ENCODE measurements around the gene GRK1.

The GRK1 gene

DNA sequence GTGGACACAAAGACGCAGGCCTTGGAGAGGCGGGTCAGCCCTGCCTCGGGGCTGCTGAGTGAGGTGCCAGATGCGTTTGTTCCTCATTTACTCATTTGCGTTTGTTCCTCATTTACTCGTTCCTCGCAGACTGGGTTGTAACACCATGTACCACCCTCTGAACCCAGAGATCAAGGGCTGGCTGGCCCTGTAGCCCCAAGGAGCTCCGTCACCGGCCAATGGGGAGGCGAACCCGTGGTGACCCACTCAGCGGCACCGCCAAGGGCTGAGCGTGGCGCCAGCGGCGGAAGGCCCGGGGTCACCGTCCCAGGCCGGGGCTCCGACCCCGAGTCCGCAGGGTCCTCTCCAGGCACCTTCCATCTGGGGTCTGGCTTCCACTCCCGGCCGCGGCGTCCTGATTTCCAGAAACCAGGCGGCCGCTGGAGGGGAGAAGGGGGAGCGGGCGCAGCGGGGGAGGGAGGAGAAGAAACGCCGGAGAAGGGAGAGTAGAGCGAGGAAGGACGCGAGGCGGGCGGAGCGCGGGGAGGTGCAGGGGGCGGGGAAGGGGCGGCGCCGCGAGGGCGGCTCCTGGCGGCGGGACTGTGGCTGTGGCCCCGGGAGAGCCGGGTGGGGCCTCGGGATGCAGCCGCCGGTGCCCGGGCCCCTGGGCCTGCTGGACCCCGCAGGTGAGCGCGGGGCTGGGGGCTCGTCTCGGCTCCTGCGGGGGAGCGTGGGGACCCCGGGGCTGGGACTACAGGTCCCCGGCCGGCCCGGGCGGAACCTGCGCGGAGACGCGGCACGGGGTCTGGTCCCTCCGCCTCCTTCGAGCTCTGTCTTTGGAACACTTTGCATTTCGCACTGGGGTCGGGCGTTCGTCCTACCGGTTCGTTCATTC is 91.9 kb downstream of the GRK1 start, which contains the start of gene TMEM255B:
TSS of gene TMEM255B (plus strand) at position 576 of the 874 bp plus-strand sequence. CDS start at position 620, 44 bp downstream.
- DNase-seq (ENCODE audit: low spot score): peak; percentile 50

DNA sequence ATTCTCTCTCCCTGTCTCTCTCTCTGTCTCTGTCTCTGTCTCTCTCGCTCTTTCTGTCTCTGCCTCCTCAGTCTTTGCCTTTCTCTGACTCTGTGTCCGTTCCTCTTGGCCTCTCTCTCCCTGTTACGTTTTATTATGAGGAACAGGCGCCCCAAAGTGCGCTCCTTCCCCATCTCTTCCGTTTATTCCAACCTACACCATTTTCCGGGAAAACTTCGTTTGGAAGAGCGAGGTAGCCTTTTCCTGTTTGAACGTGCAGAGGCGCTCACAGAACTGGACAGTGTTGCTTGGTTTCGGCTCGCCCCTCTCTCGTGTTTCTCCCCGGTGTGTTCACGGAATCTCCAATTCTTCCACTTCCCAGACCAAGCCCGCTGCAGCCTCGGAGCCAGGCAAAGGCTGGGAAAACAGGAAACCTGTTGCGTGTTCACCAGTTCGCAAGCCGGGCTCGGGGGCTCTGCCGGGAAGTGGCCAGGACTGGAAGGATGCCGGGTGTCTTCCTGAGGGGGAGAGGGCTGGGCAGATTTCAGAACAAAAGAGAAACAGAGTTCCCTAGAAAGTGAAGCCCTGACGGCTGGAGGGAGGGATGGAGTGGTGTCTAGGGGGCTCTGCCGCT is 92.6 kb downstream of the GRK1 start:
- DNase-seq (ENCODE audit: low spot score): no peak

GRCh38 chr13:113761136-113761535 is 94.1 kb downstream of the GRK1 start:
- no peak for DNase-seq (ENCODE audit: low spot score)

DNA sequence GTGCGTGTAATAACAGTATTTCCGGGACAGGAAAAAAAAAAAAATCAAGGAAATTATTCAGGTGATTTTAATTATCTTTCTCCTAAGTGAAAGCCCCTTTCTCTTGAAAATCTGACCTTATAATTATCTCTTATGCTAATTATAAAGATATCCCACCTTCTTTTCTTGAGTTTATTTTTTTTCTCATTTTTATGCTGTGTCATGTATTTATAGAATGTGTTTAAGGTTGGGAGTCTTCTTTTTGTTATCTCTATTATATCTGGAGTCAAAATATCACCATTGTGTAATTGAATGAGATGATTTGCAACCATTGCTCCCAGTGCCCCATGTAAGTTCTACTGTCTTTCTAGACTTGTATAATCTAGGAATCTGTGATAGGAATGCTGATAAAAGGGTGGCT is 95.1 kb downstream of the GRK1 start:
- DNase-seq (ENCODE audit: low spot score): no peak

- DNase-seq (ENCODE audit: low spot score): no peak
These were observed 95.5 kb downstream of the GRK1 start for GRCh38 chr13:113762538-113762937.

DNA sequence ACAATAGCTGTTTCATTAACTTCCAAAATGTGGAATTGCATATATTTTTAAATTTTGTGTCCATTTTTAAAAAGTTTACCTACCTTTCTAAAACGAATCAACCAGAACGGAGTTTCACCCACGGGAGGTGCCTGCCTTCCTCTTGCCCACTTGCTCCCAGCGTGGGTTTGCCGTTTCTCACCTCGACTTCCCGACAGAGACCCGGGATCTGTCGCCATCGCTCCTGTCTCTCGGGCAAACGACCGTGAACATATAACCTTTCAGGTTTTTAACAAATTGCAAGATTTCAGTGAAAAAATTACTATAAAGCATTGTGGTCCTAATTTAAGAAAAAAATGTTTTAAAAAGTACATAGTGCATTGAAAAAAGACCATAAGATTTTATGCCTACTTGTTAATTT is 96.2 kb downstream of the GRK1 start:
- no peak for DNase-seq (ENCODE audit: low spot score)

- no peak for DNase-seq (ENCODE audit: low spot score)
These were observed 97.2 kb downstream of the GRK1 start for GRCh38 chr13:113763961-113764792.

- DNase-seq (ENCODE audit: low spot score): no peak
These were observed 98.0 kb downstream of the GRK1 start for GRCh38 chr13:113764793-113765563.

- DNase-seq (ENCODE audit: low spot score): no peak
These were observed 98.5 kb downstream of the GRK1 start for GRCh38 chr13:113765564-113765910.

- DNase-seq (ENCODE audit: low spot score): no peak
These were observed 99.2 kb downstream of the GRK1 start for GRCh38 chr13:113766035-113766800.

GRCh38 chr13:113767366-113767765 is 100.3 kb downstream of the GRK1 start:
- DNase-seq (ENCODE audit: low spot score): no peak

GRCh38 chr13:113768018-113768905 is 101.2 kb downstream of the GRK1 start:
- DNase-seq (ENCODE audit: low spot score): no peak

GRCh38 chr13:113769106-113769505 is 102.1 kb downstream of the GRK1 start:
- no peak for DNase-seq (ENCODE audit: low spot score)

DNA sequence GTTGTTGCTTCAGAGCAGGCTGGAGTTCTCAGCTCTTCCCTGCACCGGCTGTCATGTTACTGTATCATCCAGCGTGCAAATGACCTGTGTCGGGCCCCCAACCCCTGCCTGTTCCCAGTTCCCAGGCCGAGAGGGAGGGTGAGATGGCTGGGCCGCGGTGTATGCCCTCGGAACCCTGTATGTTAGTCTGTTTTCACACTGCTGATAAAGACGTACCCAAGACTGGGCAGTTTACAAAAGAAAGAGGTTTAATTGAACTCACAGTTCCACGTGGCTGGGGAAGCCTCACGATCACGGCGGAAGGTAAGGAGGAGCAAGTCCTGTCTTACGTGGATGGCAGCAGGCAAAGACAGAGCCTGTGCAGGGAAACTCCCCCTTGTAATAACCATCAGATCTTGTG is 102.9 kb downstream of the GRK1 start:
- DNase-seq (ENCODE audit: low spot score): no peak

DNA sequence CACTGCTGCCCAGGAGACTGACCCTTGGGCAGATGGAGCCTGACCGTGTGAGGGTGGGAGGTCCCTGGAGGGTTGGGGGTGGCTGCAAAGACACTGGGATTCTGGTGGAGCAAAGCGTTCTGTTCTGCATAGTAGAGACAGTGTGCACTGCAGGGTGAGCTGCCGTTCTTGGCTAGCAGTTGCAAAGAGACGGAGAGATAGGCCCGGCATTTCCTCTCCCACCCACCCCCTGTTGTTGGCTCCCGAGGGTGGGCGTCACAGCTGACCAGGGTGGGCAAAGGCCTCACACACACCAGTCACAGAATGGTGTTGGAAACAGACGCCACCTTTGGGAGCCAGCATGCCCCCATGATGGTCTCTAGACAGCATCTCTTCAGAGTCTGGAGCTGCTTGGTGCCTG is 103.4 kb downstream of the GRK1 start:
- no peak for DNase-seq (ENCODE audit: low spot score)

GRCh38 chr13:113770937-113771336 is 103.9 kb downstream of the GRK1 start:
- DNase-seq (ENCODE audit: low spot score): no peak

- peak; percentile 7 for DNase-seq (ENCODE audit: low spot score)
These were observed 104.8 kb downstream of the GRK1 start for GRCh38 chr13:113771709-113772331.

- DNase-seq (ENCODE audit: low spot score): no peak
These were observed 107.4 kb downstream of the GRK1 start for GRCh38 chr13:113774177-113775107.

All from CD4-positive, alpha-beta T cell treated with Interleukin-15 for 4 hours (primary cell).